Left lung (tissue), 10 donors: ENCODE results near the gene RBM15B. TPM values are rescaled to one million over a fixed set of nuclear protein-coding genes. Genes with fewer than 3 reads are reported as not detected.
"Not testable (repeated sequence)": the region's sequence is repeated elsewhere in the genome, so short reads cannot be mapped to it uniquely, and the experiment has no call there.

Source experiments
- ATAC-seq: fragments of 200-7000 bp; cut with Tn5 transposase; one replicate; pipeline ENCODE4 v1.9.1; 2020; ENCODE audit warnings: moderate library complexity
- DNase-seq, 4 donors: peaks; one replicate each; pipeline ENCODE4 v3.0.0-alpha.2; 2013 to 2020
- H3K27ac ChIP-seq, 2 donors: fragments of 200-600 bp; sonication (generic) in 1 of 2; one replicate each; pipeline versions ENCODE4 v1.5.0 to v1.8.0; 2020 to 2021
- H3K27me3 ChIP-seq, 2 donors: fragments of 200-600 bp; sonication (generic) in 1 of 2; one replicate each; pipeline versions ENCODE4 v1.5.0 to v1.8.0; 2020 to 2021
- H3K36me3 ChIP-seq, 2 donors: fragments of 200-600 bp; sonication (generic) in 1 of 2; one replicate each; pipeline versions ENCODE4 v1.5.0 to v1.8.0; 2020 to 2021
- H3K4me1 ChIP-seq, 2 donors: fragments of 200-600 bp; one replicate each; pipeline ENCODE4 v1.8.0; 2021
- H3K4me3 ChIP-seq, 2 donors: fragments of 200-600 bp; sonication (generic) in 1 of 2; one replicate each; pipeline versions ENCODE4 v1.5.0 to v1.8.0; 2020 to 2021; ENCODE audit warnings: mild to moderate bottlenecking in 1 of 2
- H3K9me3 ChIP-seq, 2 donors: fragments of 200-600 bp; sonication (generic) in 1 of 2; one replicate each; pipeline versions ENCODE4 v1.5.0 to v1.8.0; 2020 to 2021
- intact Hi-C, 2 donors: fragments of 100-400 bp; cut with DNase I; formaldehyde crosslinking; loops; one replicate each; pipeline versions ENCODE4 v1.11.2 to v1.14.2; 2022
- polyA plus RNA-seq, 6 donors: library from polyadenylated mRNA; unstranded; fragments of 120-200 nt; gene quantifications; one replicate each; pipeline ENCODE4 v1.2.1, GENCODE V29; 2013; ENCODE audit not compliant: insufficient read length in 6 of 6
- total RNA-seq, 2 donors: library from RNA; stranded (reverse); fragmentation: NEBNext Ultra II Directional; extraction: Animal tissue kit (Norgen Biotek cat#: 25700); gene quantifications; one replicate each; pipeline ENCODE4 v1.2.1, GENCODE V29; 2021
- TF ChIP-seq, protein P1 (sequence below), 2 donors: fragments of 200-600 bp; sonication (generic) in 1 of 2; IDR thresholded peaks; one replicate each; pipeline versions ENCODE4 v1.5.0 to v1.8.0; 2021; ENCODE audit warnings: antibody characterized with exemption in 2 of 2
- donor health status: DM: no; HTN: yes; CAD: no.
- donor health status: DM: no; HTN: no; CAD: no.

Gene RBM15B
- total and polyA plus RNA-seq, 8 donors, result 25.2 to 44.8 (median 35.7) TPM

DNA sequence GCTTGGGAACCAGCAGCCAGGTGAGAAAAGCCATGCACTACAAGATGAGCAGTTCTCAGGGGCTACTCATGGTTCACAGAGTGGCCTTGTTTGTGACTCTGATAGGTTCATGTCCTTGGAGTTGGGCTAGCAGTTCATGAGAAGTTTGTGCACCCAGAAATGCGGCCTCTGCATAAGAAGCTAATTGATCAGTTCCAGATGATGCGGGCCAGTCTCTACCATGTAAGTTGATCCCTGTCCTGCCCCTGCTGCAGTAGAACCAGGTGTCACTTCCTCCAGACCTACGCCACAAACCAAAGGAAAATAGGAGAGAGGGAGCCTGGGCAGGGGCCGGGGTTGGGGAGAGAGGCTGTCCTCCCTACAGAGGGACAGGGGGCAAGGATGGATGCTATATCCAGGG, 33.2 kb upstream of the RBM15B start:
- H3K27ac ChIP-seq, result no peak overlapping the region
- no peaks in the 10 kb centered on the region for H3K9me3 ChIP-seq
- no peaks in the 10 kb centered on the region for H3K27me3 ChIP-seq
- no peak for ATAC-seq
- H3K36me3 ChIP-seq, result no peaks in the 10 kb centered on the region
- TF ChIP-seq, protein P1, sequence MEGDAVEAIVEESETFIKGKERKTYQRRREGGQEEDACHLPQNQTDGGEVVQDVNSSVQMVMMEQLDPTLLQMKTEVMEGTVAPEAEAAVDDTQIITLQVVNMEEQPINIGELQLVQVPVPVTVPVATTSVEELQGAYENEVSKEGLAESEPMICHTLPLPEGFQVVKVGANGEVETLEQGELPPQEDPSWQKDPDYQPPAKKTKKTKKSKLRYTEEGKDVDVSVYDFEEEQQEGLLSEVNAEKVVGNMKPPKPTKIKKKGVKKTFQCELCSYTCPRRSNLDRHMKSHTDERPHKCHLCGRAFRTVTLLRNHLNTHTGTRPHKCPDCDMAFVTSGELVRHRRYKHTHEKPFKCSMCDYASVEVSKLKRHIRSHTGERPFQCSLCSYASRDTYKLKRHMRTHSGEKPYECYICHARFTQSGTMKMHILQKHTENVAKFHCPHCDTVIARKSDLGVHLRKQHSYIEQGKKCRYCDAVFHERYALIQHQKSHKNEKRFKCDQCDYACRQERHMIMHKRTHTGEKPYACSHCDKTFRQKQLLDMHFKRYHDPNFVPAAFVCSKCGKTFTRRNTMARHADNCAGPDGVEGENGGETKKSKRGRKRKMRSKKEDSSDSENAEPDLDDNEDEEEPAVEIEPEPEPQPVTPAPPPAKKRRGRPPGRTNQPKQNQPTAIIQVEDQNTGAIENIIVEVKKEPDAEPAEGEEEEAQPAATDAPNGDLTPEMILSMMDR (IDR thresholded peaks at IDR 0.05), result no peak
- intact Hi-C loops, result no loop called here
- H3K4me3 ChIP-seq, result no peak overlapping the region
- no peak for DNase-seq
- H3K4me1 ChIP-seq, result no peaks in the 10 kb centered on the region

DNA sequence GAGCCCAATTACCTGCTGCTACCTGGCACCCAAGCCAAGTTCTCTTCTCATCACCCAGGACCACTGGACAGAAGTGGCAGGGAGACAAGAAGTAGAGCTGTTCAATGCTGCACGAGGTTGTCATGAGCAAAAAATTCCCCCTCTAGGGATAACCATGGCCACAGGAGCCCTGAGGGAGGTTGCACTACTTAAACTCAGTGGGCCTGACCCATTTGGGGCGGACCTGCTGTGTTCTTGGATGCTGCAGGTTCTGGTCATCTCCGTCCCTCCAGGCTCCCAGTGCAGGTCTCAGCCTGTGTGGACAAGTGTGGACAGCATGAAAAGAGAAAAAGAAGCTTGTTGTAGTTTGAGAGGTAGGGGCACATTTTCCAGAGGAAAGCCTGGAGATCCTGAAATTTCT, 32.1 kb upstream of the RBM15B start:
- intact Hi-C loops, result no loop called here
- no peak overlapping the region for H3K4me3 ChIP-seq
- TF ChIP-seq, protein P1 (IDR thresholded peaks at IDR 0.05), result no peak
- H3K4me1 ChIP-seq, result no peaks in the 10 kb centered on the region
- H3K27ac ChIP-seq, result no peak overlapping the region
- ATAC-seq (no peak), DNase-seq (no peak)
- no peaks in the 10 kb centered on the region for H3K27me3 ChIP-seq
- no peaks in the 10 kb centered on the region for H3K9me3 ChIP-seq
- H3K36me3 ChIP-seq, result no peaks in the 10 kb centered on the region

DNA sequence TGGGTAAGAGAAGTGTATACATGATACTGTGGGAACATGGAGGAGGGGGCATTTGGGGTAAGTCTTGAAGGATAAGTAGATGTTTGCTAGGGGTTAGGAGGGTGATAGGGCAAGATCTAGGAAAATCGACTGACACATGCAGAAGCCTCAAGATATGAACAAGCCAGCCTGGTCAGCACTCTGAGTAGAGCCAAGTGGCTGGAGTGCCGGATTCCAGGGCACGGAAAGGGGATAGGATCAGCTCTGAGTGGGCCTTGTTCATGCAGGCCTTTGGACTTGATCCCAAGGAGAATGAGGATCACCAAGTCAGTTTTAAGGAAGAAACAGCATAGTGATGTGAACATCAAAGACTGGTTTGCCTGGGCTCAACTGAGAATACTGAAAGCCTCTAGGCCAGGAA, 30.3 kb upstream of the RBM15B start:
- ATAC-seq (peak; percentile 72), DNase-seq (no peak)
- no peak overlapping the region for H3K4me3 ChIP-seq
- H3K27ac ChIP-seq, result no peak overlapping the region
- intact Hi-C loops, result no loop called here
- H3K27me3 ChIP-seq, result no peaks in the 10 kb centered on the region
- no peaks in the 10 kb centered on the region for H3K9me3 ChIP-seq
- TF ChIP-seq, protein P1 (IDR thresholded peaks at IDR 0.05), result no peak
- no peaks in the 10 kb centered on the region for H3K4me1 ChIP-seq
- no peaks in the 10 kb centered on the region for H3K36me3 ChIP-seq

DNA sequence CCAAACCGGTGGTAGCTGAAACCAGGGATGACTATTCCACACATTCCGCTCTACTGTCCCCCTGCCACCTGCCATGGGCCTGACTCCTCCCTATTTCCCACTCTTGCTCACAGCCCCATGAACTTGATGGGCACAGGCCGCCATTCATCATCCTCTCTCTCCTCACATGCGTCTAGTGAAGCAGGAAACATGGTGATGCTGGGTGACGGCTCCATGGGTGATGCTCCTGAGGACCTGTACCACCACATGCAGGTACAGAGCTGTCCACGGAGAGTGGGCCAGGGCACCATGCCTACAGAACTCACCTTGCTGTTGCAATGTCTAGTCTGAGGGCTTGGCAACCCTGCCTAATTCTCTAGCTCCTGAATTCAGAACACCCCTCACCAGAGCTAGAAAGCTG, 29.3 kb upstream of the RBM15B start:
- Histone ChIP-seq H3K27me3 (no peaks in the 10 kb centered on the region), H3K36me3 (no peaks in the 10 kb centered on the region), H3K4me3 (no peak overlapping the region), H3K9me3 (no peaks in the 10 kb centered on the region), H3K4me1 (no peaks in the 10 kb centered on the region), H3K27ac (no peak overlapping the region)
- DNase-seq (no peak), ATAC-seq (no peak)
- TF ChIP-seq, protein P1 (IDR thresholded peaks at IDR 0.05), result no peak
- intact Hi-C loops, result no loop called here

DNA sequence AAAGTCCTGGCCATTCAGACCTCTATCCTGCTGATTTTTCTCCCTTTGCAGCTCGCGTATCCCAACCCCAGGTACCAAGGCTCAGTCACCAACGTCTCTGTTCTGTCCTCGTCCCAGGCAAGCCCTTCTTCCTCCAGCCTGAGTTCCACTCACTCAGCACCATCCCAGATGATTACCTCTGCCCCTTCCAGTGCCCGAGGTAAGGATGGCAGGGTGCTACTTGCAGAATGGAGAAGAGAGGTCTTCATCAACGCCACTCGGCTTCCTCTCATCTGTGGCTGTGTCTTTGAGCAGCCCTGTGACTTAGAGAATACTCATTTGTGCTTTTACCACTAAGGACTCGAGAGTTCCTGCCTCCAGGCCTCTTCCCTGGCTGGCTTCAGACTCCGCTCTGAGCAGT, 28.6 kb upstream of the RBM15B start:
- TF ChIP-seq, protein P1 (IDR thresholded peaks at IDR 0.05), result no peak
- ATAC-seq, result no peak
- H3K27ac ChIP-seq, result no peak overlapping the region
- no peaks in the 10 kb centered on the region for H3K27me3 ChIP-seq
- H3K4me3 ChIP-seq, result no peak overlapping the region
- no peaks in the 10 kb centered on the region for H3K36me3 ChIP-seq
- DNase-seq, result no peak
- intact Hi-C loops, result no loop called here
- no peaks in the 10 kb centered on the region for H3K9me3 ChIP-seq
- no peaks in the 10 kb centered on the region for H3K4me1 ChIP-seq

DNA sequence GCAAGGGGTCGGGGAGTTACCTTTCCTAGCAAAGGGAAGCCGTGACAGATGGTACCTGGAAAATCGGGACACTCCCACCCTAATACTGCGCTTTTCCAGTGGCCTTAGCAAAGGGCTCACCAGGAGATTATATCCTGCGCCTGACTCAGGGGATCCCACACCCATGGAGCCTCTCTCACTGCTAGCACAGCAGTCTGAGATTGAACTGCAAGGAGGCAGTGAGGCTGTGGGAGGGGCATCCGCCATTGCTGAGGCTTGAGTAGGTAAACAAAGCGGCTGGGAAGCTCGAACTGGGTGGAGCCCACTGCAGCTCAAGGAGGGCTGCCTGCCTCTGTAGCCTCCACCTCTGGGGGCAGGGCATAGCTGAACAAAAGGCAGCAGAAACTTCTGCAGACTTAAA, 22.8 kb upstream of the RBM15B start:
- ATAC-seq, H3K4me1 ChIP-seq, H3K27me3 ChIP-seq, H3K9me3 ChIP-seq, H3K4me3 ChIP-seq, H3K27ac ChIP-seq, H3K36me3 ChIP-seq, intact Hi-C loops: not testable (repeated sequence)
- DNase-seq, result peak in 1 of 4 donors; percentile 14
